H9 (cell line): ENCODE data around the gene GNMT. TPM values are rescaled to one million over a fixed set of nuclear protein-coding genes. Genes with fewer than 3 reads are reported as not detected.

Source experiments
- DNase-seq: peaks from one replicate; pipeline ENCODE4 v3.0.0-alpha.2; 2017
- H2AFZ ChIP-seq: one replicate; pipeline ENCODE4 v1.6.1; 2013; ENCODE audit warnings: mild to moderate bottlenecking, low read length, control low read depth, moderate library complexity
- H2AK5ac ChIP-seq: 2 replicates; pipeline ENCODE4 v1.6.1; 2013; ENCODE audit warnings: low read length, control low read depth, mixed read lengths; ENCODE audit not compliant: insufficient read length
- H2BK120ac ChIP-seq: one replicate; pipeline ENCODE4 v1.6.1; 2013; ENCODE audit warnings: low read depth, mild to moderate bottlenecking, low read length, control low read depth, inconsistent platforms; ENCODE audit not compliant: poor library complexity, severe bottlenecking
- H2BK12ac ChIP-seq: 2 replicates; pipeline ENCODE4 v1.6.1; 2013; ENCODE audit warnings: low read length, control low read depth, mixed read lengths, low read depth; ENCODE audit not compliant: insufficient read length
- H2BK15ac ChIP-seq: 2 replicates; pipeline ENCODE4 v1.6.1; 2013; ENCODE audit warnings: low read depth, low read length, control low read depth
- H2BK20ac ChIP-seq: one replicate; pipeline ENCODE4 v1.6.1; 2013; ENCODE audit warnings: low read depth, mild to moderate bottlenecking, low read length, control low read depth, inconsistent platforms; ENCODE audit not compliant: poor library complexity, severe bottlenecking
- H2BK5ac ChIP-seq: 2 replicates; pipeline ENCODE4 v1.6.1; 2013; ENCODE audit warnings: low read length, control low read depth, mixed read lengths; ENCODE audit not compliant: insufficient read length
- H3K14ac ChIP-seq: 2 replicates; pipeline ENCODE4 v1.6.1; 2013; ENCODE audit warnings: low read length, control low read depth; ENCODE audit not compliant: insufficient read depth
- H3K18ac ChIP-seq: 2 replicates; pipeline ENCODE4 v1.6.1; 2013; ENCODE audit warnings: low read depth, mild to moderate bottlenecking, mixed read lengths, low read length, control low read depth; ENCODE audit not compliant: insufficient read length
- H3K23ac ChIP-seq: 2 replicates; pipeline ENCODE4 v1.6.1; 2013; ENCODE audit warnings: low read length, control low read depth, mixed read lengths, low read depth; ENCODE audit not compliant: insufficient read length
- H3K23me2 ChIP-seq: 2 replicates; pipeline ENCODE4 v1.6.1; 2013; ENCODE audit warnings: low read depth, mild to moderate bottlenecking, mixed read lengths, low read length, control low read depth; ENCODE audit not compliant: insufficient read length, poor library complexity, severe bottlenecking
- H3K27ac ChIP-seq: 2 replicates; pipeline ENCODE4 v1.5.1; 2013; ENCODE audit warnings: low read length, control low read depth, mixed read lengths, low read depth; ENCODE audit not compliant: insufficient read length
- H3K27me3 ChIP-seq: 2 replicates; pipeline ENCODE4 v1.6.1; 2013; ENCODE audit warnings: low read length, control low read depth, inconsistent platforms; ENCODE audit not compliant: insufficient read depth
- H3K4ac ChIP-seq: 2 replicates; pipeline ENCODE4 v1.6.1; 2013; ENCODE audit warnings: low read depth, mild to moderate bottlenecking, control low read depth, inconsistent platforms, low read length, moderate library complexity
- H3K4me1 ChIP-seq: 2 replicates; pipeline ENCODE4 v1.6.1; 2013; ENCODE audit warnings: low read length, control low read depth, inconsistent platforms; ENCODE audit not compliant: insufficient read depth
- H3K4me2 ChIP-seq: 2 replicates; pipeline ENCODE4 v1.6.1; 2013; ENCODE audit warnings: low read length, control low read depth, mixed read lengths; ENCODE audit not compliant: insufficient read length, insufficient read depth
- H3K56ac ChIP-seq: 2 replicates; pipeline ENCODE4 v1.6.1; 2013; ENCODE audit warnings: low read depth, mild to moderate bottlenecking, mixed read lengths, low read length, control low read depth; ENCODE audit not compliant: insufficient read length
- H3K79me1 ChIP-seq: 2 replicates; pipeline ENCODE4 v1.6.1; 2013; ENCODE audit warnings: low read depth, mild to moderate bottlenecking, moderate library complexity, low read length, control low read depth, inconsistent platforms; ENCODE audit not compliant: insufficient read depth, poor library complexity, severe bottlenecking
- H3K79me2 ChIP-seq: 2 replicates; pipeline ENCODE4 v1.6.1; 2013; ENCODE audit warnings: low read length, control low read depth, inconsistent platforms; ENCODE audit not compliant: insufficient read depth
- H3K9ac ChIP-seq: 2 replicates; pipeline ENCODE4 v1.6.1; 2013; ENCODE audit warnings: low read length, control low read depth, mixed read lengths; ENCODE audit not compliant: insufficient read length; ENCODE audit errors: extremely low read depth
- H3K9me3 ChIP-seq: one replicate; pipeline ENCODE4 v1.6.1; 2013; ENCODE audit warnings: low read depth, low read length, inconsistent platforms; ENCODE audit not compliant: control insufficient read depth
- H3T11ph ChIP-seq: one replicate; pipeline ENCODE4 v1.6.1; 2013; ENCODE audit warnings: mild to moderate bottlenecking, low read length, control low read depth, inconsistent platforms
- H4K20me1 ChIP-seq: one replicate; pipeline ENCODE4 v1.6.1; 2013; ENCODE audit not compliant: control insufficient read depth, insufficient read length, insufficient read depth
- H4K5ac ChIP-seq: 2 replicates; pipeline ENCODE4 v1.6.1; 2013; ENCODE audit warnings: low read depth, mild to moderate bottlenecking, mixed read lengths, low read length, control low read depth; ENCODE audit not compliant: insufficient read length
- H4K8ac ChIP-seq: replicated peaks from 2 replicates; pipeline ENCODE4 v1.6.1; 2013; ENCODE audit warnings: low read length, control low read depth, mixed read lengths, low read depth; ENCODE audit not compliant: insufficient read length
- H4K91ac ChIP-seq: 2 replicates; pipeline ENCODE4 v1.6.1; 2013; ENCODE audit warnings: low read depth, mild to moderate bottlenecking, moderate library complexity, mixed read lengths, low read length, control low read depth; ENCODE audit not compliant: insufficient read length
- H3K27ac Mint-ChIP-seq, 3 experiments: 2 replicates in 2 of 3; 3 replicates in 1 of 3; pipeline ENCODE4 v1.8.0; 2020 to 2021; ENCODE audit warnings: mixed read lengths in 3 of 3, mild to moderate bottlenecking in 1 of 3, moderate library complexity in 1 of 3
- H3K27me3 Mint-ChIP-seq: 2 replicates; pipeline ENCODE4 v1.8.0; 2021; ENCODE audit warnings: low read depth, mild to moderate bottlenecking, moderate library complexity, mixed read lengths
- H3K36me3 Mint-ChIP-seq, 3 experiments: 2 replicates in 2 of 3; 3 replicates in 1 of 3; pipeline ENCODE4 v1.8.0; 2020 to 2021; ENCODE audit warnings: low read depth in 3 of 3, mixed read lengths in 3 of 3; ENCODE audit not compliant: insufficient read depth in 1 of 3
- H3K4me1 Mint-ChIP-seq, 2 experiments: 2 replicates each; pipeline ENCODE4 v1.8.0; 2020; ENCODE audit warnings: mixed read lengths in 2 of 2
- H3K4me3 Mint-ChIP-seq, 2 experiments: 2 replicates in 1 of 2; 3 replicates in 1 of 2; pipeline ENCODE4 v1.8.0; 2020 to 2021; ENCODE audit warnings: mild to moderate bottlenecking in 2 of 2, mixed read lengths in 2 of 2, moderate library complexity in 1 of 2
- H3K9me3 Mint-ChIP-seq, 2 experiments: 2 replicates in 1 of 2; 3 replicates in 1 of 2; pipeline ENCODE4 v1.8.0; 2020; ENCODE audit warnings: mild to moderate bottlenecking in 2 of 2, mixed read lengths in 2 of 2, moderate library complexity in 1 of 2
- WGBS: extraction: QIAGEN DNeasy Blood & Tissue Kit; methylation state at CpG from one replicate; pipeline ENCODE4 v1.1.7; 2013; ENCODE audit warnings: missing lambda C conversion rate, low lambda C conversion rate, mixed read lengths; ENCODE audit not compliant: insufficient read length; ENCODE audit errors: extremely low coverage; 5-methylcytosine and 5-hydroxymethylcytosine counted together
- total RNA-seq: library from RNA; stranded (reverse); gene quantifications from 2 replicates; pipeline ENCODE4 v1.2.1, GENCODE V29; 2021
- TF ChIP-seq, protein P1 (sequence below): fragments of 200-600 bp; sonication (generic); conservative IDR thresholded peaks from 3 replicates; pipeline ENCODE4 v1.8.0; 2021; ENCODE audit warnings: antibody characterized with exemption, mild to moderate bottlenecking

GNMT gene
- total RNA-seq, 1 experiment from 2014 or later, result 1.1 TPM

DNA sequence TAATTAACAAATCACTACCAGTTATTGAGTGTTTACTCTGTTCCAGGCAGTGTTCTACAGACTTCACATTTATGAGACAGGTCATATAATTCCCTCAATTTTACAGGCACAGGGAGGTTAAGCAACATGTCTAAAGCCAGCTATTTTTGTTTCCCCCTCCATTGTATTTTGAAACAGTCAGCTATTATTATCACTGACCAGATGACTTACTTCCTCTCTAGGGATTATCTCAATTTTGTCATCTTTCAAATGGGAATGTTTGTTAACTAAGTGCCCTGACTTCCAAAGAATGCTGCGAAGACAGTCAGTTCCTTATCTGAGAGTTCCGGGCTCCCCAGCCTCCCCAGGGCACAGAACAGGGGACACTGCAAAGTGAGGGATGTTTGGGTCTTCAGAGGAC, 36.9 kb upstream of the GNMT start:
- Histone ChIP-seq H2BK15ac (no peak overlapping the region), H2AFZ (no peak overlapping the region), H4K5ac (no peak overlapping the region), H3K23ac (no peak overlapping the region), H3K27ac (no peak overlapping the region), H3K9me3 (no peaks in the 10 kb centered on the region), H3K18ac (no peak overlapping the region), H2BK5ac (no peak overlapping the region), H3T11ph (no peak overlapping the region), H3K4me1 (no peaks in the 10 kb centered on the region), H2BK12ac (no peak overlapping the region), H2AK5ac (no peak overlapping the region), H3K14ac (no peak overlapping the region), H3K4ac (no peak overlapping the region), H3K56ac (no peak overlapping the region), H3K23me2 (peaks cover 4% of the 10 kb centered on the region), H3K4me2 (no peak overlapping the region), H2BK120ac (no peak overlapping the region), H4K20me1 (no peaks in the 10 kb centered on the region), H3K27me3 (no peaks in the 10 kb centered on the region), H3K79me1 (no peaks in the 10 kb centered on the region), H2BK20ac (no peak overlapping the region), H4K91ac (no peak overlapping the region), H4K8ac (no peak overlapping the region), H3K9ac (no peak overlapping the region), H3K79me2 (no peaks in the 10 kb centered on the region)
- no peak overlapping the region for H3K4me3 Mint-ChIP-seq
- peaks cover 4 to 9% of the 10 kb centered on the region in 2 experiments for H3K4me1 Mint-ChIP-seq
- no CpG with 5 or more reads among the region's 2 CpGs for WGBS
- H3K36me3 Mint-ChIP-seq, result peaks cover 0 to 1% (median 0%) of the 10 kb centered on the region in 3 experiments; a peak in 1 of 7 replicates
- no peak for DNase-seq
- no peaks in the 10 kb centered on the region; the same call in 1 of the 2 replicates for H3K27me3 Mint-ChIP-seq
- H3K27ac Mint-ChIP-seq, result no peak overlapping the region
- H3K9me3 Mint-ChIP-seq, result no peaks in the 10 kb centered on the region
- TF ChIP-seq, protein P1, sequence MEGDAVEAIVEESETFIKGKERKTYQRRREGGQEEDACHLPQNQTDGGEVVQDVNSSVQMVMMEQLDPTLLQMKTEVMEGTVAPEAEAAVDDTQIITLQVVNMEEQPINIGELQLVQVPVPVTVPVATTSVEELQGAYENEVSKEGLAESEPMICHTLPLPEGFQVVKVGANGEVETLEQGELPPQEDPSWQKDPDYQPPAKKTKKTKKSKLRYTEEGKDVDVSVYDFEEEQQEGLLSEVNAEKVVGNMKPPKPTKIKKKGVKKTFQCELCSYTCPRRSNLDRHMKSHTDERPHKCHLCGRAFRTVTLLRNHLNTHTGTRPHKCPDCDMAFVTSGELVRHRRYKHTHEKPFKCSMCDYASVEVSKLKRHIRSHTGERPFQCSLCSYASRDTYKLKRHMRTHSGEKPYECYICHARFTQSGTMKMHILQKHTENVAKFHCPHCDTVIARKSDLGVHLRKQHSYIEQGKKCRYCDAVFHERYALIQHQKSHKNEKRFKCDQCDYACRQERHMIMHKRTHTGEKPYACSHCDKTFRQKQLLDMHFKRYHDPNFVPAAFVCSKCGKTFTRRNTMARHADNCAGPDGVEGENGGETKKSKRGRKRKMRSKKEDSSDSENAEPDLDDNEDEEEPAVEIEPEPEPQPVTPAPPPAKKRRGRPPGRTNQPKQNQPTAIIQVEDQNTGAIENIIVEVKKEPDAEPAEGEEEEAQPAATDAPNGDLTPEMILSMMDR, result no peak
